Skeletal muscle cell (primary cell): ENCODE measurements around the gene ATP12A.

Experiments
- DNase-seq: peaks from one replicate; pipeline ENCODE4 v3.0.0-alpha.2; 2010; ENCODE audit warnings: low read depth
- H3K4me3 ChIP-seq: 2 replicates; pipeline ENCODE4 v1.5.1; 2011; ENCODE audit warnings: low read depth, mild to moderate bottlenecking, control low read depth, low read length, moderate library complexity

ATP12A gene

DNA sequence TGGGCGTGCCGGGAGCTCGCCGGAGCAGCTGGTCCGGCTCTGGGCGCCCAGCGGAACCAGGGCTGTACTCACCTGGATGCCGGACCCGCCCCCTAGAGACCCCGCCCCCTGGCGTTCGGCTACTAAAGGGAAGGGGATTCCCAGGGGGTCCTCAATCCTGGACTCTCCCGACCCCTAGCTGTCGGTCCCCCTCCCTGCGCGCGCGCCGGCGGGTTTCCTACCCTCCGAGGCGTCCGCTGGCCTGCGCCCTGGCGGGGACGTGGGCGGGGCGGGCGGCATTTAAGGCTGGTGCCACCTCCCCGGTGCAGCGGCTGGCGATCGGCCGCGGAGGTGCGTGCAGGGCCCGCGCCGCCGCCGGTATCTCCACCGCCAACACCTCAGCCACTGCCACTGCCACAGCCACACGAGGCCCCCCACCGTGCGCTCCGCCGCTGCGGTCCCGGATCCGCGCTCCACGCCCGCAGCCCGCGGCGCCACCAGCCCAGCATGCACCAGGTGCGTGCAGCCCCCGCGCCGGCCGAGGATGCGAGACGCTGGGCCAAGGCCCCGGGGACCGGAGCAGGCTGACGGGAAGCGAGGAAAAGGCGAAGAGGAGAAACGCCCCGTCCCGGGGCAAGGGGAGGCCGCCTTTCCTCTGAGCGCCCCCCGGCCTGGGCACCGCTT is at the start of gene ATP12A:
TSS of gene ATP12A (plus strand) at position 151 of the 663 bp plus-strand sequence. CDS start at position 487, 336 bp downstream.
- DNase-seq: no peak

DNA sequence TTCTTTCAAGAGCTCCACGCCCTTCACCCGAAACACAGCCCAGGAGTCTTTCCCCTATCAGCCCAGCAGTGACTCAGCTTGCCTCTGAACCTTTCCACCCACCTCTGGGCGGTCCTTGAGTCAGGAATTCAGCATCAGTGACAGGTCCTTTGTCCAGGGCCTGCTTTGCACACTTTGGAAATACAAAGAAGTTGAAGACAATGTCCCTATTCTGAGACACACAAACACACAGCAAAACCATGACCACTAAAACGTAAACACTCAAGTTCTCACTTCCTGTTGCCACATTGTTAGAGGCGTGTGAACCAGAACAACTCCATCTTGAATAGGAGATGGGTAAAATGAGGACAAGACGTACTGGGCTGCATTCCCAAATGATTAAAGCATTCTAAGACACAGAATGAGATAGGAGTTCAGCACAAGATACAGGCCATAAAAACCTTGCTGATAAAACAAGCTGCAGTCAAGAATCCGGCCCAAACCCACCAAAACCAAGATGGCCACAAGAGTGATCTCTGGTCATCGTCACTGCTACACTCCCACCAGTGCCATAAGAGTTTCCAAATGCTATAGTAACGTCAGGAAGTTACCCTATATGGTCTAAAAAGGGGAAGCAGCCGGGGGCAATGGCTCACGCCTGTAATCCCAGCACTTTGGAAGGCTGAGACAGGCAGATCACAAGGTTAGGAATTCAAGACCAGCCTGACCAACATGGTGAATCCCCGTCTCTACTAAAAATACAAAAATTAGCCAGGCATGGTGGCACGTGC is 49.2 kb upstream of the ATP12A start:
- peak; percentile 31 for DNase-seq
- H3K4me3 ChIP-seq: no peak overlapping the region

More for the DNA sequence above, at the start of gene ATP12A:
- H3K4me3 ChIP-seq: peak within 1 kb of the TSS; percentile 34

- H3K4me3 ChIP-seq: no peak overlapping the region
- no peak for DNase-seq
These were observed 48.3 kb upstream of the ATP12A start for GRCh38 chr13:24631922-24632321.

DNA sequence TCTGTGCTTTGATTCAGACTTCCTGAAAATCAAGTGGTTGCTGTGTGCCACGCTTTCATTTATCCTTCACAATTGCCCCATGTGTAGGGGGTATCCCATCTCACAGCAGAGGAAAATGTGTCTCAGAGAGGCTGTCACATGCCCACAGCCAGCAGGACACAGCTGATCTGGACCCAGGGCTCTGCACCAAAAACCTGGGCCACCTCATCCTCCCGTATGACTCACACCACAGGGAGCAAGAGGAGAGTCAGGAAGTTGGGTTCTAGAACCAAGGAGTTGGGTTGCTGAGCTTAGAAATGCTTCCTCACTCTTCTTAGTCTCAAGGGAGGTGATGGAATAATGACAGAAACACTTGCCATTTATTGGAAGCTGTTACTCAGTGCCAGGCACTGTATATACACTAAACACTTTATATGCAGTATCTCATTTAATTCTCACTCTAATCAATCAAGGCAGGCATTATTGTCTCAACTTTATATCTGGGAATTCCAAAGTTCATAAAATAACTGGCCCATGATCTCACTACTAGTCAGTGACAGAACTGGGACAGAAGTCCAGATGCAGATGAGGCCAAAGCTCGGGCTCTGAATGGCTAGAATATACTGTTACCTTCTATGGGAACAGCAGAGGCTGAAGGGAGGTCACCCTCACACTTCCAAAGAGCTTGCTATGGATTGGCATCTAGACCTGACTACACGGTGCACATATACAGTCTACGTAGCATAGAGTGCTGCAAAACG is 47.7 kb upstream of the ATP12A start:
- H3K4me3 ChIP-seq: no peak overlapping the region
- DNase-seq: no peak

GRCh38 chr13:24636776-24637175 is 43.4 kb upstream of the ATP12A start:
- no peak overlapping the region for H3K4me3 ChIP-seq
- DNase-seq: no peak

GRCh38 chr13:24638096-24638495 is 42.1 kb upstream of the ATP12A start:
- DNase-seq: no peak

GRCh38 chr13:24640752-24641151 is 39.5 kb upstream of the ATP12A start:
- no peak overlapping the region for H3K4me3 ChIP-seq
- DNase-seq: no peak

More at GRCh38 chr13:24638096-24638495, 42.1 kb upstream of the ATP12A start:
- H3K4me3 ChIP-seq: no peak overlapping the region

DNA sequence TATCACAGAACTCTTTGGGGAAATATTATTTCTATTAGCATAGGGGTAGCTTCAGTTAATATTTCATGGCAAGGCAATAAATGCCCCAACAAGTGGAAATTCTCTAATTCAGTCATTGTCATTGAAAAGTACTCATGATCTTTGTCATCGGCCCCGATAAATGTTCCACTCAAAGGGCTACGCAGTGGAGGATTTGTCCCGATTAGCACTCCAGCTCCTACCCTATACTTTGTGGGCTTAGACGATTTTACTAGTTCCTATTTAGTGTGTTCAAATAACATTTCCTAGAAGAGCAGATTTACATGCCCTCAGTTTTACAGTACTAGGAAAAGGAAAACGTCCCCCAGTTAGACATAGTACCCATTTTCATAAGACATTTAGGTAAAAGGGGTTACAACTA is 38.0 kb upstream of the ATP12A start:
- DNase-seq: no peak
- no peak overlapping the region for H3K4me3 ChIP-seq

- H3K4me3 ChIP-seq: no peak overlapping the region
- peak; percentile 61 for DNase-seq
These were observed 36.2 kb upstream of the ATP12A start for GRCh38 chr13:24644036-24644435.

- no peak overlapping the region for H3K4me3 ChIP-seq
- DNase-seq: no peak
These were observed 31.9 kb upstream of the ATP12A start for GRCh38 chr13:24648271-24648670.

DNA sequence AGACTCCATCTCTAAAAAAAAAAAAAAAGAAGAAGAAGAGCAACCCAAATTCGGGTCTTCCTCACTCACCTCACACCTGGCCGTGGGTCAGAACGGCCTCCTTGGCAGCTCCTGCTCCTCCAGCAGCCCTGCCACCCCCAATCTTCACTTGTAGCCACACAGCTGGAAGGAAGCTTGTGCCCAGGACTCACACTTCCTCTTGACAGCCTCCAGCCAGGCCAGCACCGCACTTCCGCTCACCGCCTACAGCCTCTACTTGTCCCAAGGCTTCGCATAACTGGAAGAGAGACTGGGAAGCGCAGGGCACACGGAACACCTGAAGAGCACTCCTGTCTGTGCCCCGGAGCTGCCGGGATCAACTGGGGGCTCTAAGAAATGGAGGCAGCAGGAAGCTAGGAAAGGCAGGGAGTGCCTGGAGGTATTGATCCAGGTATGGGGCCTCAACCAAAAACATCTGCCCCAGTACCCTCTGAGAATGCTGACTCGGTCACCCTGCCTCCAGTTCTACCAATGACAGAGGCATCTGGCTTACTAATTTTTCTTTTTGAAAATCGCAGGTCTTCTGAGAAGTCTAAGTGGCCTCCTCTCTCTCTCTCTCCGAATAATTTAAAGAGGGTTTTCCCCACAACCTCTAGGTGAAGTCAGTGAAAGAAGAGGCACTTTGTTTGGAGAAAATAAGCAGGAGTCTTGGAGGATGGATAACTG is 31.1 kb upstream of the ATP12A start:
- no peak overlapping the region for H3K4me3 ChIP-seq
- no peak for DNase-seq

DNA sequence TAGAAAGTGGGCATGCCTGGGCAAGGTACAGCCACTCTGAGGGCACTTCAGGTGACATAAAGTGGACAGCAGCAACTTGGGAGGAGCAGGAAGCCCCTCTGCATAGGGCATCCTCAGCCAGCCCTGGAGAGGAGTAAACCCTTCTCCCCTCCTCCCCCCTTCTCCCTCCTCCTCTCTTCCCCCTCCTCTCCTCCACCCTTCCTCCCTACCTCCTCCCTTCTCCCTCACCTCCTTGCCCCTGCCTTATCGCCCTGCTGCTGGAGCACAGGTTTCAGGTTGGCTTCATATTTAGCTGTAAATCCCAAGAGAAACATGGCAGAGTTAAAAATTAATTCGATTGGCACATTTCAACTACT is 30.5 kb upstream of the ATP12A start:
- no peak overlapping the region for H3K4me3 ChIP-seq
- DNase-seq: no peak

DNA sequence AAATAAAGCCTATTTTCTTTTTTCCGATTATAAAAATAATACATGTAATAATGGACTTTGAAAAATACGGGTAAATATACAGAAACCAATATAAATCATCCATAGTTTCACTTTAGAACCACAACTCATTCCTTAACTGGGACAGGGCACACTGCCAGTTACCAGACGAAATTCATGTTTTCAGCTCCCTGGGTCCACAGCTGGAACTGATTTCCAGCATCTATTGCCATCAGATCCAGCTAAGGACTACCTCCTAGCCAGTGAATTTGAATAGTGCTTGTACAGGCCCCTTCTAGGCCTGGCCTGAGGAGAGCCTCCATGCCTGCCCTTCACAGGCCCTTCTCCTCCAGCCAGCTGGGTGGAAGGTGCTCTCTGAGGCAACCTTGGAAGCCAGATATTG is 30.0 kb upstream of the ATP12A start:
- H3K4me3 ChIP-seq: no peak overlapping the region
- peak; percentile 49 for DNase-seq

- DNase-seq: no peak
- no peak overlapping the region for H3K4me3 ChIP-seq
These were observed 28.4 kb upstream of the ATP12A start for GRCh38 chr13:24651718-24652345.

- H3K4me3 ChIP-seq: no peak overlapping the region
- no peak for DNase-seq
These were observed 27.8 kb upstream of the ATP12A start for GRCh38 chr13:24652359-24652758.

GRCh38 chr13:24654741-24655140 is 25.5 kb upstream of the ATP12A start:
- no peak for DNase-seq

DNA sequence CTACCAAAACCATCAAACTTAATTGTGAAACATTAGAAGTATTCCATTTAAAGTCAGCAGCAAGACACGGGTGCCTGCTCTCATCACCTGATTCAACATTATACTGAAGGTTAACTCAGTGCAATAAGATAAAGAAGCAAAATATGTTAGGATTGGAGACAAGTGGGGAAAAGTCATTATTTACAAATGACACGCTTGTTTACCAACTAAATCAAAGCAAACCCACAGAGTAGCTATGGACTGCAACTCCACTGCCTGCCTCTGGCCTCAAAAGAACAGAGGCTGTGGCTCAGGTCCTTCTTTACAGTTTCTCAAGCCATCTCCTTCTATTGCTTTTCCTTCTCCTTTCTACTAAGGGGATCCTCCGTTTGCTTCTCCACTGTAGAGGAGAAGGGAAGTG is 21.0 kb upstream of the ATP12A start:
- DNase-seq: no peak
- no peak overlapping the region for H3K4me3 ChIP-seq

More at GRCh38 chr13:24654741-24655140, 25.5 kb upstream of the ATP12A start:
- no peak overlapping the region for H3K4me3 ChIP-seq

DNA sequence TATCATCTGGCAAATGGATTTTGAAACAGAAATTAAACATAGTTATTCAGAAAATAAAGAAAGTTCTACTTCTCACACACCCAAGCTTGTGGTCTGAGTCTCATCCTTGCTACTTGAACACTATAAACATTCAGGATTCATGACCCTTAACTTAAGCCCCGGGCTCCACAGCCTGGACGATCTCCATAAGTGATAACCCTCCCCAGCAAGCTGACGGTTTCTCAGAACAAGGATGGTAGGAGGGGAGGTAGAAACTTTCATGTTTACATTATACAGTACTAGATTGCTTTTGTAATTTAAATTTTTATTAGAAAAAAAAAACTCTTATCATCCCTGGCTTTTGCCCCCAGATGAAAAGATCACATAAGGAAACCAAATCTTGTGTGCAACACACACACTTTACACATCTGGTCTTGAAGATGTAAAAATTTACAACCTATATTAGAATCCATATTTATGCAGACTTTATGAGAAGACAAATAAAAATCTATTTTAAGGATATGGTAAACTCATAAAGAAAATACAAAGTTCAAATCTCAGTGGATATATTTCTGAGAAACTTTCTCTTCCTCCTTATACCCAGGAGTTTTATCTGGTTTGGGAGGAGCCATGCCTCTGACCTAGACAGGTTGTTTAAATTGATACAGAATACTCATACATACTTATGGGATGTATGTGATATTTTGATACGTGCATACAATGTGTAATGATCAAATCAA is 20.0 kb upstream of the ATP12A start:
- DNase-seq: no peak
- no peak overlapping the region for H3K4me3 ChIP-seq

DNA sequence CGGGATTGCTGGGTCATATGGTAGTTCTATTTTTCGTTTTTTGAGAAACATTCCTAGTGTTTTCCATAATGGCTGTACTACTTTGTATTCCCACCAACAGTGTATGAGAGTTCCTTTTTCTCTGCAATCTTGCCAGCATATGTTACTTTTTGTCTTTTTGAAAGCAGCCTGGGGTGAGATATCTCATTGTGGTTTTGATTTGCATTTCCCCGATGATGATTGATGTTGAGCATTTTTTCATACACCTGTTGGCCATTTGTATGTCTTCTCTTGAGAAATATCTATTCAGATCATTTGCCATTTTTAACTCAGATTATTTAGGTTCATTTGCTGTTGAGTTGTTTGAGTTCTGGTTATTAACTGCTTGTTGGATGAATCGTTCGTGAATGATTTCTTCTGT is 18.5 kb upstream of the ATP12A start:
- no peak for DNase-seq
- no peak overlapping the region for H3K4me3 ChIP-seq
